Stimulated activated CD4-positive, alpha-beta T cell treated with anti-CD3 and anti-CD28 coated beads, Interleukin-15, amount 100 ng/mL, for 48 hours (primary cell): ENCODE results near the gene HBQ1.
"Not testable (repeated sequence)": the region's sequence is repeated elsewhere in the genome, so short reads cannot be mapped to it uniquely, and the experiment has no call there.

Source experiments
- DNase-seq, 2 donors: peaks; one replicate each; pipeline ENCODE4 v3.0.0-alpha.2; 2020; ENCODE audit warnings: low read depth in 2 of 2

The HBQ1 gene

GRCh38 chr16:180101-180675, at the start of gene HBQ1:
HBQ1 (plus strand) TSS chr16:180459; CDS start chr16:180487, 28 bp downstream.
- peak in 1 of 2 donors; percentile 39 for DNase-seq

- DNase-seq, result no peak
These were observed 49.6 kb upstream of the HBQ1 start for GRCh38 chr16:130533-131173.

- no peak for DNase-seq
These were observed 48.1 kb upstream of the HBQ1 start for GRCh38 chr16:132120-132519.

GRCh38 chr16:133716-134115, 46.5 kb upstream of the HBQ1 start:
- DNase-seq, result no peak

- DNase-seq, result peak in 1 of 2 donors; percentile 5
These were observed 42.2 kb upstream of the HBQ1 start for GRCh38 chr16:138049-138417.

GRCh38 chr16:140175-140857, 39.9 kb upstream of the HBQ1 start:
- no peak for DNase-seq

GRCh38 chr16:142405-142967, 37.8 kb upstream of the HBQ1 start:
- no peak for DNase-seq

GRCh38 chr16:143047-143446, 37.2 kb upstream of the HBQ1 start:
- no peak for DNase-seq

GRCh38 chr16:143456-143855, 36.8 kb upstream of the HBQ1 start:
- no peak for DNase-seq

- DNase-seq, result no peak
These were observed 35.4 kb upstream of the HBQ1 start for GRCh38 chr16:144797-145252.

GRCh38 chr16:146646-147045, 33.6 kb upstream of the HBQ1 start:
- DNase-seq, result no peak

GRCh38 chr16:149024-149660, 31.1 kb upstream of the HBQ1 start:
- no peak for DNase-seq

- no peak for DNase-seq
These were observed 27.8 kb upstream of the HBQ1 start, which contains the start of gene HBZ for GRCh38 chr16:152141-153128. HBZ (plus strand) TSS chr16:152644; CDS start chr16:152910, 266 bp downstream.

GRCh38 chr16:153129-153521, 27.1 kb upstream of the HBQ1 start:
- not testable (repeated sequence) for DNase-seq

- not testable (repeated sequence) for DNase-seq
These were observed 26.6 kb upstream of the HBQ1 start for GRCh38 chr16:153550-154216.

GRCh38 chr16:154217-155030, 25.8 kb upstream of the HBQ1 start:
- no peak for DNase-seq

- DNase-seq, result no peak
These were observed 25.2 kb upstream of the HBQ1 start for GRCh38 chr16:155031-155398.

- no peak for DNase-seq
These were observed 21.0 kb upstream of the HBQ1 start for GRCh38 chr16:159136-159849.

- not testable (repeated sequence) for DNase-seq
These were observed 20.0 kb upstream of the HBQ1 start for GRCh38 chr16:160242-160641.
